Activated T-cell treated with anti-CD3 and anti-CD28 coated beads for 4 hours (primary cell): Measurements from ENCODE around the gene LMNB1.

ENCODE experiments used
- DNase-seq: peaks from one replicate; pipeline ENCODE4 v3.0.0-alpha.2; 2020

The LMNB1 gene

DNA sequence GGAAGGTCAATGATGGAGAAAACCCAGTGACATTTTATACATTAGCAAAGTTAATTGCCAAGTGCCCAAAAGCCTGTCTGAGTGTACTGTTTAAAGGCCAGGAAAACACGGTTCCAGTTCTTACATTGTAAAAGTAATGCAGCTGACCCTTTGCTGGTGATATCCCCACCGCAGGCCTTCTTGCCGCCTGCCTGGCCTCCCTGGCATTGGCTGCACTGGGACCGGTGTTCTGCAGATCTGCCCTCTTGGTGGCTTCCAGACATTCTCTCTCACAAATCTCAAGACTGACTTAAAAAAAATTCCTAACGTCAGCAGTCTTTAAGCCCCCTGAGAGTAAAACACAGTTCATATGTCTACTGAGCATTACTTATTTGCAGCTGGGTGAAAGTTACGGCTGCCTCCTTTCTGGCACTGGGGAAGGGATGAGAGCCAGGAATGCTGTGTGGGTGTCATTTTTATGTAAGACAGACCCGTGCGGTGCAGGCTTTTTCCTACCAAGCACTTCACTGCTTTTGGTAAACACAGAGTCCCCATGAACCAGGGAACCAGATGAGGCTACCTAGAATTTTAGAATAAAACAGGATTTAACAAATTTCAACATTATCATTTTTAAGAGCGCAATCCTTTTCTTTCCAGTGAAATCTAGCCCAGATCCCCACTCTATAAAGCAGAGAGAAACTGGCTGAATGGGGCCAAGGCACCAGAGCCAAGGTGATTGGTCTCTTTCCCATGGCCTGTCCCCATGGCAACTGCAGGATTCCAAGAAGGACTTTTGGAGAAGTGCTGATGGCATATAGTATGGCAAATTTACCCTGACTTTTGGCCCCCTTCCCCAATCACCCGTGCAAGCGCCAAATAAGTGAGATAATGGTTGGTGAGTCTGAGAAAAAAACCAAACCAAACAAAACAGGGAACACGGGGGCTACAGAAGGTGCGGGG, 80.8 kb downstream of the LMNB1 start:
- no peak for DNase-seq

DNA sequence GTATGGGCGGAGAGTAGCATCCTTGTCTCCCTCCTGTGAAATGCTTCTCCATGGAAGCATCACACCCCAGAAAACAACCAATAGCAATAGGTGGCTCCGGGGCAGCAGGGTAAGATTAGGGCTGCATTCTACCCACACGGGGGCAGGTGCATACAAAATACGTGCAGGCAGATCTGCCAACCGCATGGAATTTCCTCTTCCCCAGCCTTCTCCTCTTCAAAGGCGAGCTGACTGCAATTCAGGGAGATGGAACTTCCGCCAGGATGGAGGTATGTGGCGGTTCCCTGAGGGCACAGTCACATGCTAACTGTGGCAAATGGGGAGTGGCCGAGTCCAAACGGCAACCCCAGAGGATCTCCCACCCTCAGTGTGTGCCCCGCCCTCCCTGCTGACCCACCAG, 81.5 kb downstream of the LMNB1 start:
- DNase-seq, result no peak

DNA sequence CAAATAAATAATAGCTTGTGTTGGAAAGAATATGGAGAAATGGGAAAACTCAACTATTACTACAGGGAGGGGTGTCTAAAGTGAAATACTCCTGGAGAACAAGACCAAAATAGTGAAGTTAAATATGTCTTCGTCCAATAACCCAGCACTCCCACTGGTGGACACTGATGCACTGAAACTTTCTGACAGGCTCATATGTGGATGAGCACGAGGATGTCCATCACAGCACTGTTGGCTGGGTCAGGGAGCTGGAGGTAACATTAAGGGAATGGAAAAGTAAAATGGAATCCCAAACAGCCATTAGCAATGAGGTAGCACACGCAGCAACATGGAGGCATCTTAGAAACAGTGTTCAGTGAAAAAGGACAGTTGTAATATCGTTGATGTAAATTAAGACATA, 86.5 kb downstream of the LMNB1 start:
- DNase-seq, result no peak

DNA sequence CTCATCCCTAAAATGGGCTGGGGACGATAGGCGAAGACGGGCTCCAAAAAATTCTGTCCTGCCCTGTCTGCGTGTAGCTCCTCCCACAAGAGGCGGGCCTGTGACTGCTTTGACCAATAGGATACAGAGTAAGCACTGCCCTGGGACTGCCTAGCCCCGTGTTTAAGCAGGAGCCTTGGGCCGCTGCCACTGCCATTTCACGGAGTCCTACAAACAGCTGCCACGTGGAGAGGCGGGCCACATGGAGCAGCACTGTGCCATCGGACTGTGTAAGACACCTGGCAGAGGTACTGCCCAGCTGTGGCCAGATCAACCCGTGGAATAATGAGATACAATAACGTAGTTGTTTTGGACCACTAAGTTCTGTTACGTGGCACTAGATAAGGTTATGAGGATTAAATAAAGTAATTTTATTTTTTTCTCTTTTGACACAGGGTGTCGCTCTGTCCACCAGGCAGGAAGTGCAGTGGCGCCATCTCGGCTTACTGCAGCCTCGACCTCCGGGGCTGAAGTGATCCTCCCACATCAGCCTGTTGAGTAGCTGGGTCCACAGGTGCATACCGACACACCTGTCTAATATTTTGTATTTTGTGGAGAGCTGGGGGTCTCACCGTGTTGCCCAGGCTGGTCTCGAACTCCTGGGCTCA, 87.2 kb downstream of the LMNB1 start:
- DNase-seq, result no peak

DNA sequence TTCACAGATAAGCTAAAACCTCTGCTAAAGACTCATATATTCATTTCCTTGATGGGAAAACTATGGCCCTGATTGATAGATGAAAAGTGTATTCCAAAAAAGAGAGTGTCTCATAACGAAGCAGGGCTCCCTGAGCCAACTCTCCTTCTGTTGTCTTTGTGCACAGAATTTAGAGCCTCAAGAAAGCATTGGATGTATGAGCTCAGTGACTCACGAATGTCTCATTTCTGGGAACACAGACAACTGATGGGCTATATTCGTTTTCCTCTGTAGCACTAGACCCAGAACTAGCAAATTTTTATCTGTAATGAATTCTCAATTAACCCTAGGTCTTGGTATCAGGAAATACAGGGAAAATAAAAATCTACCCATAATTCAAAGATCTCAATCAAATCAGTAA, 88.4 kb downstream of the LMNB1 start:
- DNase-seq, result no peak

GRCh38 chr5:126866851-126867636, 90.1 kb downstream of the LMNB1 start:
- DNase-seq, result no peak

GRCh38 chr5:126868338-126869004, 91.5 kb downstream of the LMNB1 start:
- DNase-seq, result no peak

DNA sequence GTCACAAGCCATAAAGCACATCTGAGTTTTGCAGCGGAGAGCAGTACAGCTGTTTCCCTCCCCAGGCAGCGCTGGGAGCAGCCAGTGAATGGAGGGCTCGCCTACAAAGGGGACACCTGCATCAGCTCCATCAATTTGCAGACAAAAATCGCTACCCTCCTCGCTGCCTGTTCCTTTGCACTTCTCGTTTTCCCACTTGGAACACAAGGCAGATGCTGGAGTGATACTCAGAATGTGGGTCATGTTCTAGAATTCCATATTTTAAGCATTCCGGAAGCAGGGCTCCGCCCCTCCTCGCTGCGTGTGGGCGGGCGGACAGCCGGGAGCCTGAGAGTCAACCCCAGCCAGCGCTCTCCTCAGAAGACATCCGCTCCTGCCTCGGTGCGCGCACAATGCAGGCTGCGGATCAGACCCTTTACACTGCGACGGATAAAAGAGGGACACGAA, 92.1 kb downstream of the LMNB1 start:
- no peak for DNase-seq

- no peak for DNase-seq
These were observed 94.5 kb downstream of the LMNB1 start for GRCh38 chr5:126871441-126871840.

DNA sequence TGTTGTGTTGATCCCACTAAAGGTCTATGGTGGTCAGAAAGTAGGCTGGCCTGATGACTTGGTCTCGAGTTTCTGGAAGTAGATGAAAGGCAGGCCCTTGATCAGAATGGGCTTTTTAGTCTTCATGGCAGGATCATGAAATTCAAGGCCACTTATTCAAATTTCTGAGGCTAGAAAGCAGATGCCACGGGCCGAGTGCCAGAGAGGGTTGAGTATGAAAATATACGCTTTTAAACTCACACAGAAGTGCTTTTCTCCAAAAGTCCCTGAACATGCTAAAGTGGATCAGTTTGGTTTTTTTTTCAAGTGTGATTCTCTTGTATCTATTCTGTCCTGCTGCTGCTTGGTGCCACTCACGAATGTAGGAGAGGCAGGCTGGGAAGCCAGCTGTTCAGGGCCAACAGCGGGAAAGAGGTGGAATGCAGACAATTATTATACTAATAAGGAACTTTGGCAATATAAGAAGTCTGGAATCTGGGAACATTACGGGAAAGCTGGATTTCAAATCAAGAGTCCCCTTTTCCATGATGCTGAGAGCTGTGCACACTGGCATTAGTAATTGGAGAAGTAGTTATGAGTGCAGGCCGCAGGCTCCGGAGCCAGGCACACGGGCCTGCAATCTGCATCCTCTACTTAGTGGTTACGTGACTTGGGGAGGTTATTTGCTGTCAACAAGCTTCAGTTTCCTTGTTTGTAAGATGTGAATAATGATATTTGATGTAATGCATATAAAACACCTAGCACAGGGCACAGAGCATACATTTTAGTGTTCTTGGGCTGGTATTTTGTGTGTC, 95.8 kb downstream of the LMNB1 start:
- no peak for DNase-seq

GRCh38 chr5:126875303-126875785, 98.4 kb downstream of the LMNB1 start:
- DNase-seq, result no peak

- DNase-seq, result no peak
These were observed 100.7 kb downstream of the LMNB1 start for GRCh38 chr5:126877602-126878001.

DNA sequence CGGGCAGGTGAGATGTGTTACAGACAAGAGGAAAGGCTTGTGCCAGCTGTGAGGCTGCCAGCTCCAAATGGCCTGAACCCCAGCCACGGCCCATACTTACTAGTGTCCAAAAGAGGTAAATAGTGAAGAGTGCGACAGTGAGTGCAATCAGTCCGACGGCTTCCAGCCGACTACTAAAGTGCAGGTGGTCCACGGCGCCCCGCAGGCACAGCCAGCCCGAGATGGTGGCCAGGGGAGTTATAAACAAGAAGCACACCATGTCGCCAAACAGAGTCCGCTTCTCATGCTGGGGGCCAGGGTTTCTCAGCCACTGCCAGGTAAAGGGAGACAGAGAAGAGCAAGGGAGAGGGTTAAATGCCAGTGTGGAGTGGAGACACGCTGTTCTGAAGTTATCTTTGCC, 101.1 kb downstream of the LMNB1 start:
- no peak for DNase-seq

DNA sequence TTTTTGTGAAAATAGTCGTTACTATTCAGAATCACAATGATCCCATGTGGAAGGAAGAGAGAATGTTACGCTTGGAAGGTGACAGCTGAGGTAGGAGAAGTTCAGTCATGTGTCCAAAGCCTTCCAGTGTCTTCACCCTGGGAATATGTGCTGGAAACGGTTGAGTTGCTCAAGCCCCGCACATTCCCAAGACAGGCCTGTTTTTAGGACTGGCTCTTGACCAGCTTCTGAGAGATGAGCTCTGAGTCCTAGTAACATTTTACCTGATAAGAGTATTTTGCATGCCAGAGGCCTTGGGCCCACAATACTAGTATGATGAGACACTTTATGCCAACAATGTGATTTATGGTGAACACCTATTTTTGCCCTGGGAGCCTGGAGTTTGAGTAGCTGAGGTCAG, 101.7 kb downstream of the LMNB1 start:
- DNase-seq, result no peak

DNA sequence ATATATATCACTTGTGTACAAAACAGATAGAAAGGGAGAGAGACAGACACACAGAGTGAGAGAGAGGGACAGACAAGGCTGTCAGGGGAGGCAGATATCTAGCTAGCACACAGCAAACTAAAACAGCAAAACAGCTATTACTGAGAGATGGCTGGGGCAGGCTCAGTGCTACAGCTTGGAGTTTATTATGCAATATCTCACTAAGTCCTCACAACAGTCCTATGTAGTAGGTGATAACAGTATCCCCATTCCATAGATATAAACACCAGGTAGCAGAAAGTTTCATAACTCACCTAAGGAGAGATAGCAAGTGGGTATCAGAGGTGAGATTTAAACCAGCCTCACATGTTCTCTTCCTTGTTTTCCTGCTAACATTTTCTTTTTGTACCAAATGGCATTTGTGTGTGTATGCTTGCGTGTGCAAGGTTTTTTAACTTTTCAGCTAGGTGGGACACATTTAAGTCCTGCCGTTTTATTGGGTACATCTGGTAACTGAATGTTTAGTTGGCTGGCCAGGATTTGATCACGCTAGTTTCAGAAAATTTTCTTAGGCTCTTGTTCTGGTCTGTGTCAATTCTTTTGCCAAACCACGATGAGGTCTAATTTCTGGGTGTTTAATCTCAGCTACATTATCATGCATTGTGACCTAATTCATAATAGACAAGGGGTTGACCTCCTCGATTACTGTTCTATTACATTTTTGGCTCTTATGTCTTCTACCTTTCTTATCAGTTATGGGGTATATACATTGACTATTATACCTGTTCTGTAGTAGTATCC, 105.1 kb downstream of the LMNB1 start:
- DNase-seq, result no peak

- DNase-seq, result no peak
These were observed 106.8 kb downstream of the LMNB1 start for GRCh38 chr5:126883564-126884245.

GRCh38 chr5:126884269-126884819, 107.4 kb downstream of the LMNB1 start:
- DNase-seq, result no peak
